ENCODE data around the gene TANGO6.

DNA sequence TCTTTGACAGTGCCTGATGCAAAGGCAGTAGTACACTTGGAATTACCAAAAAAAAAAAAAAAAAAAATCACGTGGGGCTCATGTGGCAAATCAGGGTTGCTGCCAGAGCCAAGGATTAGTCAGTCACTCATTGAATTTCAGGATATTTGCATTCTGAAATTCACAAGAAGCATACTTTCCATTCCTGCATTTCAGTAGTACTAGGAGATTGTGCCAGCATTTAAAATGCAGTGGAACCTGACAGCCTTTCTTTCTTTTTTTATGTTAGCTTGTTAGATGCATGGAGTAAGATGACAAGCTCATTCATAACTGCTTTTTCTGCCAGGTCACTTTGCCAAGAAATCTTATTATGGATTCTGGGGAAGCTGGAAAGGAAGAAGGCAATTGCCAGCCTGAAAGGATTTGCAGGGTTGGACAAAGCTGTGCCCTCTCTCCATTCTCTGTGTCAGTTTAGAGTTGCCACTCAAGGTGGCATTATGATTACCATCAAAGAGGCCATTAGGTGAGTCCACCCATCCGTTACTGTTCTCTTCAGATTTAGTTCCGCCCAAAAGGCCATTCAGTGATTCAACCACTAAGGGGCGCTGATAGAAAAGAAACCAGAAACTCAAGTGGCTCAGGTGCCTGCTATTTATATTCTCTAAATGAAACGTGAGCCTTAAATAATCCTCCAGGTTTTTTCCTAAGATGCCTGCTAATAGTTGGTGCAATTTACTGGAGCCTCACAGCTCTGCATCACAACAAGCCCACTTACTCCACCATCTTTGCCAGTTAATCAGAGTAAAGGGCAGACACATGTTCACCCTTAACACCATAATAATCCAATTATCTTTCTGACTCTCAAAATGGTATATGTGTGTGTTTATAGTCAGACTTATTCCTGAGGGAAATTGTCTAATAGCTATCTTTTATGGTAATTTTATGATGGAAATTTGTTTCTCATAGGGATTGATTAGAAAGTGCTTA is 59.0 kb downstream of the TANGO6 start:
- TF ChIP-seq, protein P1, sequence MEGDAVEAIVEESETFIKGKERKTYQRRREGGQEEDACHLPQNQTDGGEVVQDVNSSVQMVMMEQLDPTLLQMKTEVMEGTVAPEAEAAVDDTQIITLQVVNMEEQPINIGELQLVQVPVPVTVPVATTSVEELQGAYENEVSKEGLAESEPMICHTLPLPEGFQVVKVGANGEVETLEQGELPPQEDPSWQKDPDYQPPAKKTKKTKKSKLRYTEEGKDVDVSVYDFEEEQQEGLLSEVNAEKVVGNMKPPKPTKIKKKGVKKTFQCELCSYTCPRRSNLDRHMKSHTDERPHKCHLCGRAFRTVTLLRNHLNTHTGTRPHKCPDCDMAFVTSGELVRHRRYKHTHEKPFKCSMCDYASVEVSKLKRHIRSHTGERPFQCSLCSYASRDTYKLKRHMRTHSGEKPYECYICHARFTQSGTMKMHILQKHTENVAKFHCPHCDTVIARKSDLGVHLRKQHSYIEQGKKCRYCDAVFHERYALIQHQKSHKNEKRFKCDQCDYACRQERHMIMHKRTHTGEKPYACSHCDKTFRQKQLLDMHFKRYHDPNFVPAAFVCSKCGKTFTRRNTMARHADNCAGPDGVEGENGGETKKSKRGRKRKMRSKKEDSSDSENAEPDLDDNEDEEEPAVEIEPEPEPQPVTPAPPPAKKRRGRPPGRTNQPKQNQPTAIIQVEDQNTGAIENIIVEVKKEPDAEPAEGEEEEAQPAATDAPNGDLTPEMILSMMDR (IDR thresholded peaks at IDR 0.05): peak; percentile 18 to 36 (median 23)
- TF ChIP-seq POLR2A (IDR thresholded peaks at IDR 0.05) (no peak), EP300 (IDR thresholded peaks at IDR 0.05) (no peak)

Data from tibial nerve (tissue), 4 donors.